SK-N-SH treated with all-trans-retinoic acid at 6 μM for 48 hours (cell line): Measurements from ENCODE around the gene SYNPO2.

ENCODE experiments used
- TCF4 ChIP-seq: fragments of 250-450 bp; sonication (Bioruptor Pico); IDR thresholded peaks from 2 replicates; pipeline ENCODE4 v1.8.0; 2021; ENCODE audit warnings: mild to moderate bottlenecking, moderate library complexity, borderline replicate concordance
- ZNF70 ChIP-seq: fragments of 450-650 bp; formaldehyde crosslinking; IDR thresholded peaks from 2 replicates; pipeline ENCODE4 v1.5.0; 2020; ENCODE audit warnings: mild to moderate bottlenecking, moderate library complexity
- TF ChIP-seq, protein P1 (sequence below): fragments of 250-450 bp; sonication (Bioruptor Pico); IDR thresholded peaks from 2 replicates; pipeline ENCODE4 v1.8.0; 2020; ENCODE audit warnings: mild to moderate bottlenecking, moderate library complexity, borderline replicate concordance

DNA sequence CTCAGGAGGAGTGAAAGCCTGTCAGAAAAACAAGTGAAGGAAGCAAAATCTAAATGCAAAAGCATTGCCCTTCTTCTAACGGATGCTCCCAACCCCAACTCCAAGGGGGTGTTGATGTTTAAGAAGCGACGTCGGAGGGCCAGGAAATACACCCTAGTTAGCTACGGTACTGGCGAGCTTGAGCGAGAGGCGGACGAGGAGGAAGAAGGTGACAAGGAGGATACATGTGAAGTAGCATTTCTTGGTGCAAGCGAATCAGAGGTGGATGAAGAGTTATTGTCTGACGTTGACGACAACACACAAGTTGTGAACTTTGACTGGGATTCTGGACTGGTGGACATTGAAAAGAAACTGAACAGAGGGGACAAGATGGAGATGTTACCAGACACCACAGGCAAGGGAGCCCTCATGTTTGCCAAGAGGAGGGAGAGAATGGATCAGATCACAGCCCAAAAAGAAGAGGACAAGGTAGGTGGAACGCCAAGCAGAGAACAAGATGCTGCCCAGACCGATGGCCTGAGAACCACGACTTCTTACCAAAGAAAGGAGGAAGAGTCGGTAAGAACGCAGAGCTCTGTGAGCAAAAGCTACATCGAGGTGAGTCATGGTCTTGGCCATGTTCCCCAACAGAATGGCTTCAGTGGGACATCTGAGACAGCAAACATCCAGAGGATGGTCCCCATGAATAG lies 141.3 kb downstream of the SYNPO2 start:
- no peak for TF ChIP-seq TCF4 (CRISPR knock-in tag)
- no peak for TF ChIP-seq ZNF70
- TF ChIP-seq, protein P1, sequence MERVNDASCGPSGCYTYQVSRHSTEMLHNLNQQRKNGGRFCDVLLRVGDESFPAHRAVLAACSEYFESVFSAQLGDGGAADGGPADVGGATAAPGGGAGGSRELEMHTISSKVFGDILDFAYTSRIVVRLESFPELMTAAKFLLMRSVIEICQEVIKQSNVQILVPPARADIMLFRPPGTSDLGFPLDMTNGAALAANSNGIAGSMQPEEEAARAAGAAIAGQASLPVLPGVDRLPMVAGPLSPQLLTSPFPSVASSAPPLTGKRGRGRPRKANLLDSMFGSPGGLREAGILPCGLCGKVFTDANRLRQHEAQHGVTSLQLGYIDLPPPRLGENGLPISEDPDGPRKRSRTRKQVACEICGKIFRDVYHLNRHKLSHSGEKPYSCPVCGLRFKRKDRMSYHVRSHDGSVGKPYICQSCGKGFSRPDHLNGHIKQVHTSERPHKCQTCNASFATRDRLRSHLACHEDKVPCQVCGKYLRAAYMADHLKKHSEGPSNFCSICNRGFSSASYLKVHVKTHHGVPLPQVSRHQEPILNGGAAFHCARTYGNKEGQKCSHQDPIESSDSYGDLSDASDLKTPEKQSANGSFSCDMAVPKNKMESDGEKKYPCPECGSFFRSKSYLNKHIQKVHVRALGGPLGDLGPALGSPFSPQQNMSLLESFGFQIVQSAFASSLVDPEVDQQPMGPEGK (CRISPR knock-in tag) = no peak
